NCI-H524 treated with DMSO at 0.1 percent for 48 hours (cell line): Measurements from ENCODE around the gene UBAC1.
"Not testable (repeated sequence)": the region's sequence is repeated elsewhere in the genome, so short reads cannot be mapped to it uniquely, and the experiment has no call there.

Source experiments
- DNase-seq: peaks from one replicate; lab custom pipeline; 2025; lab: John Stamatoyannopoulos, UW

UBAC1 gene

GRCh38 chr9:135921749-135922310 is 39.3 kb downstream of the UBAC1 start:
- DNase-seq = no peak

GRCh38 chr9:135920973-135921585 is 40.1 kb downstream of the UBAC1 start:
- DNase-seq = no peak

- no peak for DNase-seq
These were observed 40.8 kb downstream of the UBAC1 start for GRCh38 chr9:135920256-135920930.

GRCh38 chr9:135919318-135919890 is 41.8 kb downstream of the UBAC1 start:
- DNase-seq = no peak

- not testable (repeated sequence) for DNase-seq
These were observed 44.9 kb downstream of the UBAC1 start for GRCh38 chr9:135916227-135916626.

GRCh38 chr9:135914921-135915320 is 46.3 kb downstream of the UBAC1 start:
- no peak for DNase-seq

GRCh38 chr9:135911233-135911632 is 49.9 kb downstream of the UBAC1 start:
- DNase-seq = not testable (repeated sequence)

- DNase-seq = no peak
These were observed 50.4 kb downstream of the UBAC1 start for GRCh38 chr9:135910757-135911156.

GRCh38 chr9:135910216-135910615 is 51.0 kb downstream of the UBAC1 start:
- DNase-seq = no peak

- DNase-seq = no peak
These were observed 51.8 kb downstream of the UBAC1 start for GRCh38 chr9:135909371-135909770.

GRCh38 chr9:135908754-135909204 is 52.4 kb downstream of the UBAC1 start:
- DNase-seq = no peak

GRCh38 chr9:135908093-135908753 is 53.0 kb downstream of the UBAC1 start:
- DNase-seq = no peak

GRCh38 chr9:135907431-135908092 is 53.6 kb downstream of the UBAC1 start, which contains the start of gene CAMSAP1:
Gene CAMSAP1 (minus strand): TSS chr9:135907546. CDS start chr9:135907159, 387 bp downstream.
- DNase-seq = peak; percentile 45

- no peak for DNase-seq
These were observed 54.2 kb downstream of the UBAC1 start for GRCh38 chr9:135907006-135907430.

GRCh38 chr9:135906291-135907005 is 54.7 kb downstream of the UBAC1 start:
- no peak for DNase-seq

- DNase-seq = no peak
These were observed 55.6 kb downstream of the UBAC1 start for GRCh38 chr9:135905380-135906258.

- no peak for DNase-seq
These were observed 57.2 kb downstream of the UBAC1 start for GRCh38 chr9:135903786-135904520.

- DNase-seq = no peak
These were observed 57.9 kb downstream of the UBAC1 start for GRCh38 chr9:135903358-135903656.

GRCh38 chr9:135902655-135903357 is 58.4 kb downstream of the UBAC1 start:
- no peak for DNase-seq
